CD4-positive, CD25-positive, alpha-beta regulatory T cell (primary cell): Measurements from ENCODE around the gene TUBB. TPM values are rescaled to one million over a fixed set of nuclear protein-coding genes. Genes with fewer than 3 reads are reported as not detected.

Experiments used
- ATAC-seq, 2 donors: fragments of 150-1000 bp; cut with Tn5 transposase; one replicate each; pipeline ENCODE4 v1.10.0; 2021; ENCODE audit warnings: low read depth in 2 of 2, moderate number of reproducible peaks in 2 of 2, moderate library complexity in 1 of 2
- DNase-seq, 3 donors: peaks; one replicate each; pipeline versions ENCODE4 v3.0.0 to v3.0.0-alpha.2; 2012 to 2022; ENCODE audit warnings: mixed read lengths in 1 of 3
- H3K27ac ChIP-seq: one replicate; pipeline ENCODE4 v1.7.0; 2013; ENCODE audit warnings: mild to moderate bottlenecking, low read length; ENCODE audit not compliant: insufficient read depth, poor library complexity, severe bottlenecking
- H3K27me3 ChIP-seq: one replicate; pipeline ENCODE4 v1.7.0; 2013; ENCODE audit warnings: low read length; ENCODE audit not compliant: control insufficient read depth, insufficient read depth
- H3K36me3 ChIP-seq: one replicate; pipeline ENCODE4 v1.7.0; 2013; ENCODE audit warnings: mild to moderate bottlenecking, low read length, moderate library complexity; ENCODE audit not compliant: control insufficient read depth, insufficient read depth
- H3K4me1 ChIP-seq: 2 replicates; pipeline ENCODE4 v1.7.0; 2013; ENCODE audit warnings: mild to moderate bottlenecking, low read length; ENCODE audit not compliant: insufficient read depth, control insufficient read depth, poor library complexity, severe bottlenecking
- H3K4me3 ChIP-seq: one replicate; pipeline ENCODE4 v1.7.0; 2013; ENCODE audit warnings: low read depth, mild to moderate bottlenecking, low read length, moderate library complexity
- H3K9me3 ChIP-seq, 2 experiments: 1 replicate in 1 of 2; 2 replicates in 1 of 2; pipeline ENCODE4 v1.7.0; 2013; ENCODE audit warnings: low read length in 2 of 2, mild to moderate bottlenecking in 1 of 2, moderate library complexity in 1 of 2; ENCODE audit not compliant: control insufficient read depth in 2 of 2
- H3K27ac Mint-ChIP-seq, 3 donors: one replicate each; pipeline ENCODE4 v1.8.0; 2020 to 2022; ENCODE audit warnings: mild to moderate bottlenecking in 3 of 3, mixed read lengths in 3 of 3, moderate library complexity in 2 of 3
- H3K27me3 Mint-ChIP-seq: one replicate; pipeline ENCODE4 v1.8.0; 2022; ENCODE audit warnings: mild to moderate bottlenecking, mixed read lengths
- H3K36me3 Mint-ChIP-seq: one replicate; pipeline ENCODE4 v1.8.0; 2020; ENCODE audit warnings: mixed read lengths
- H3K4me1 Mint-ChIP-seq, 4 donors: one replicate each; pipeline ENCODE4 v1.8.0; 2020 to 2022; ENCODE audit warnings: mixed read lengths in 4 of 4, mild to moderate bottlenecking in 1 of 4
- H3K4me3 Mint-ChIP-seq, 4 donors: one replicate each; pipeline ENCODE4 v1.8.0; 2020 to 2022; ENCODE audit warnings: mild to moderate bottlenecking in 4 of 4, mixed read lengths in 4 of 4, moderate library complexity in 3 of 4
- H3K9me3 Mint-ChIP-seq, 7 donors: one replicate each; pipeline ENCODE4 v1.8.0; 2020 to 2022; ENCODE audit warnings: mixed read lengths in 7 of 7, mild to moderate bottlenecking in 3 of 7, moderate library complexity in 2 of 7
- polyA plus RNA-seq, 4 donors: library from polyadenylated mRNA; unstranded; fragments of 300-500 nt; fragmentation: Illumina TruSeq; gene quantifications; one replicate each; pipeline ENCODE4 v1.2.3, GENCODE V29; 2021
- total RNA-seq: library from RNA; stranded (reverse); gene quantifications from one replicate; pipeline ENCODE4 v1.2.3, GENCODE V29; 2022

The TUBB gene
- total and polyA plus RNA-seq, 5 donors from 2014 or later, result 119 to 158 (median 134) TPM

DNA sequence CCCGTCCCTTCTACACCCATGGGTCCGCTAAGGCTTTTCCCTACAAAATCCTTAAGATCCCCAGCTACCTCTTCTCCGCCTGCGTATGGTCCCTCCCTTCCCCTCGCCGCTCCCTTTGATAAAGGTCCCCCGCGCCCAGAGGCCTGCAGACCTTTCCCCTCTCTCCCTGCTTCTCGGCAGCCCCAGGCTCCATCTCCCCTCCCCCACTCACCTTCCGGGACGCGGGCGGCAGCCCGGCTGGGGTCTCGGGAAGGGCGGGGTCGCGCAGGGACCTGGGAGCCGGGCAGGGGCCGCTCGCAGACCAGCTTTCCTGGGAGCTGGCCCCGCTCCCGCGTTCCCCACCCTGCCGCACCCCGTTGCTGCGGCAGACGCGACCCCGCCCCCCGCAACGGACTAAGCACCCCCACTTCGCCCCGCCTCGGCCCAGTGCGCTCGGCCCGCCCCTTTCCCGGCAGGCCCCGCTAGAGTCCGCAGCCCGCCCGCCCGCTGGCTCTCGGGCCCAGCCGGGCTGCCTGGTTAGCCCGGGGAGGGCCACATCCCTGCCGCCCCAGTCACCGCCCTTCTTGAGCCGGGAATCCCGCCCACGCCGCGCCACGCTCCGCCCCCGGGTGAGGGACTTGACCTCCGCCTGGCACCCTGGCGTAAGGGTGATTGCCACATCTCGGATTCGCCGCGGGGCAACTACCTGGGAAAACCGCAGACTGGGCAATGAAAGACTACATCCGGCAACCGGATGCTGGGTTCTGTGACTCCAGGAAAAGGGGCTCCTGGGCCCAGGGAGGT is 22.4 kb downstream of the TUBB start, which contains the start of gene FLOT1:
Gene FLOT1 (minus strand): TSS at position 372 of the 783 bp plus-strand sequence. CDS start 498 bp downstream, outside the sequence.
- Mint-ChIP-seq H3K9me3 (peaks cover 0 to 2% (median 0%) of the 10 kb centered on the region in 7 donors), H3K4me1 (peaks cover 3 to 76% (median 48%) of the 10 kb centered on the region in 4 donors), H3K27ac (peak within 1 kb of the TSS; percentile 90 to 94 (median 93)), H3K36me3 (peaks cover 19% of the 10 kb centered on the region), H3K4me3 (peak within 1 kb of the TSS; percentile 91 to 98 (median 96)), H3K27me3 (peaks cover 7% of the 10 kb centered on the region)
- Histone ChIP-seq H3K4me1 (peaks cover 45% of the 10 kb centered on the region), H3K27ac (peak within 1 kb of the TSS; percentile 59), H3K36me3 (no peaks in the 10 kb centered on the region), H3K27me3 (no peaks in the 10 kb centered on the region), H3K9me3 (no peaks in the 10 kb centered on the region), H3K4me3 (peak within 1 kb of the TSS; percentile 80)
- ATAC-seq (peak; percentile 57), DNase-seq (peak; percentile 52 to 90 (median 77))

GRCh38 chr6:30743099-30744053 is 23.2 kb downstream of the TUBB start:
- Mint-ChIP-seq H3K27ac (peak overlapping the region; percentile 90 to 94 (median 93)), H3K36me3 (peaks cover 16% of the 10 kb centered on the region), H3K4me1 (peaks cover 0 to 70% (median 45%) of the 10 kb centered on the region in 4 donors), H3K9me3 (peaks cover 0 to 2% (median 0%) of the 10 kb centered on the region in 7 donors), H3K4me3 (peak overlapping the region; percentile 91 to 98 (median 96)), H3K27me3 (peaks cover 7% of the 10 kb centered on the region)
- no peaks in the 10 kb centered on the region for H3K9me3 ChIP-seq
- ATAC-seq, result peak; percentile 24 to 38
- peak; percentile 23 to 50 (median 34) for DNase-seq
- peak overlapping the region; percentile 80 for H3K4me3 ChIP-seq
- peaks cover 36% of the 10 kb centered on the region for H3K4me1 ChIP-seq
- no peaks in the 10 kb centered on the region for H3K36me3 ChIP-seq
- peak overlapping the region; percentile 59 for H3K27ac ChIP-seq
- H3K27me3 ChIP-seq, result no peaks in the 10 kb centered on the region

- no peaks in the 10 kb centered on the region for H3K36me3 ChIP-seq
- peak within 1 kb of the TSS; percentile 59 for H3K27ac ChIP-seq
- DNase-seq (peak; percentile 61 to 68 (median 63)), ATAC-seq (peak; percentile 55 to 62)
- H3K27ac Mint-ChIP-seq, result peak within 1 kb of the TSS; percentile 92 to 94 (median 93)
- H3K27me3 Mint-ChIP-seq, result peaks cover 7% of the 10 kb centered on the region
- H3K27me3 ChIP-seq, result no peaks in the 10 kb centered on the region
- H3K4me3 ChIP-seq, result peak within 1 kb of the TSS; percentile 80
- peaks cover 7% of the 10 kb centered on the region for H3K36me3 Mint-ChIP-seq
- peaks cover 0 to 2% (median 0%) of the 10 kb centered on the region in 7 donors for H3K9me3 Mint-ChIP-seq
- H3K4me1 Mint-ChIP-seq, result peaks cover 0 to 63% (median 41%) of the 10 kb centered on the region in 4 donors
- peaks cover 33% of the 10 kb centered on the region for H3K4me1 ChIP-seq
- H3K9me3 ChIP-seq, result no peaks in the 10 kb centered on the region
- peak within 1 kb of the TSS; percentile 91 to 98 (median 96) for H3K4me3 Mint-ChIP-seq
Measured at GRCh38 chr6:30744054-30744805, 24.1 kb downstream of the TUBB start, which contains the start of gene IER3. IER3 (minus strand) TSS chr6:30744547; CDS start chr6:30744518, 29 bp downstream.

GRCh38 chr6:30747300-30747687 is 27.1 kb downstream of the TUBB start:
- Mint-ChIP-seq H3K27ac (peak overlapping the region in 1 of 3 donors; percentile 53), H3K27me3 (peaks cover 7% of the 10 kb centered on the region), H3K36me3 (no peaks in the 10 kb centered on the region), H3K4me1 (peaks cover 0 to 33% (median 21%) of the 10 kb centered on the region in 4 donors), H3K9me3 (peaks cover 0 to 2% (median 0%) of the 10 kb centered on the region in 7 donors), H3K4me3 (no peak overlapping the region)
- no peaks in the 10 kb centered on the region for H3K9me3 ChIP-seq
- H3K36me3 ChIP-seq, result no peaks in the 10 kb centered on the region
- no peak overlapping the region for H3K4me3 ChIP-seq
- no peak for ATAC-seq
- DNase-seq, result no peak
- no peaks in the 10 kb centered on the region for H3K27me3 ChIP-seq
- no peak overlapping the region for H3K27ac ChIP-seq
- peaks cover 21% of the 10 kb centered on the region for H3K4me1 ChIP-seq

DNA sequence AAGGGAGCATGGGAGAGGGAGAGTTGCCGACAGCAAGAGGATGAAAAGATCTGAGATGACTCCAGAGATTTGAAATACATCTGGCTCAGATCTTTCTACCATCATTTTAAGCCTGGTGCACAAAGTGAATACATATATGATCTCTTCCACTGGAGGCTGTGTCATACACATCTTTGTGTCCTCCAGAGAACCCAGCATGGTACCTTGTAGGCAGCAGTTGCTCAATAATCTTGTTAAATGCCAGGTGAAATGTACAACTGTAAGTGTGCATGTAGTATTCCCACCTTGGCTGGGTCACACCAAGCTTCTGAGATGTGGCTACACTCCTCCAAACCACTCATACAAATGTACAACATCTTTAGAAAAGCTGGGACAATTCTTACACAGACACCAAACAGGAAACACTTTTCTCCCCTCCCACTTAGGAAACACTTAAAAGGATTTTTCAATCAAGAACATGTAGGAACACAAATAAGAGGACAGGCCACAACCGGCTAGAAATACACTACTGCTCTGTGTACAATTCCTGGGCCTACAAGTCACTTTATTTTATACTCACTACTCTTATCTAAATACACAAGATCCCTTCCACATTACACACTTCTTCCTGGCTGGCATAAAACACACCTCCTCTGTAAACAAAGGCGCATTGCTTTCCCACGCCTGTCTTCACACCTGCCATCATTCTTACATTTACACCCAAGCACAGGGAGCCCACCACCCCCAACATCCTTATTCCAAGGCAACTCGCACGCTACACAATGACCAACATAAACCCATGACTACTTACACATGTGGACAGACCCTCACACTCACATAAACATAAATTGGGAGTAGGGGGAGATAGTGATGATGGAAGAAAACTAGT is 28.0 kb downstream of the TUBB start:
- Histone ChIP-seq H3K9me3 (no peaks in the 10 kb centered on the region), H3K36me3 (no peaks in the 10 kb centered on the region), H3K27me3 (no peaks in the 10 kb centered on the region), H3K4me1 (peaks cover 14% of the 10 kb centered on the region), H3K4me3 (no peak overlapping the region), H3K27ac (no peak overlapping the region)
- ATAC-seq, result no peak
- Mint-ChIP-seq H3K27ac (peak overlapping the region in 1 of 3 donors; percentile 53), H3K4me1 (peaks cover 0 to 28% (median 19%) of the 10 kb centered on the region in 4 donors), H3K36me3 (no peaks in the 10 kb centered on the region), H3K9me3 (peaks cover 0 to 2% (median 0%) of the 10 kb centered on the region in 7 donors), H3K4me3 (peak overlapping the region in 1 of 4 donors; percentile 8), H3K27me3 (peaks cover 7% of the 10 kb centered on the region)
- DNase-seq, result no peak

DNA sequence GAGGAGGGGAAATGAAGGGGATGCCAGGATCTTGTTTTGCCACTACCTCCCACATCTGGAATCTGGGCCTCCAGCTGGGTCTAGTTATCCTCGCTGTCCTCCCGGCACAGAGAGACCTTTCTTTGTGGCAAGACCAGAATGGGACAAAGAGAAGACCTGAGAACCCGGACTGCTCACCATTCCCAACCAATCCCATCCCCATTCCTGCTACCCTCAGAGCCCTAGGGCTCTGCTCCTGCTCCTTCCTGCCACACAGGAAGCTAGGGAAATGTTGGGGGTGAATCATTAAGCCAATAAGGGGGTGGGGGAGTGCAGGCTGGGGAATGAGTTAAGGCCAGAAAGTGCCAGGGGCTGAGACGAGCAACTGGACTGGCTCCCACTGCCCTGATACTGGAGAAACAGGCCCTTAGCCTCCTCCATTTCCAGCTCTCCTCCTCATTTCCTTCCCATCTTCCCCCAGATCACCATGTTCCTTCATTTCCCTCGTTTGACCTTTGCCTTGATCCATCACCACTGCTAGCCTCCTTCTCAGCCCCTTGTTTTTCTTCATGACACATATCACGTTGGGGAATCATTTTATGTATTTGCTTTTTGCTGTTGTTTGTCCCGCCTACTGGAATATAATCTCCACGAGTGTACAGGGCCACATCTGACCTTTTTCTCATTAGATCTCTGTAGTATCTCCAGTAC is 28.8 kb downstream of the TUBB start:
- no peaks in the 10 kb centered on the region for H3K27me3 Mint-ChIP-seq
- ATAC-seq, result no peak

More for the DNA sequence above, 28.8 kb downstream of the TUBB start:
- peaks cover 5% of the 10 kb centered on the region for H3K4me1 ChIP-seq
- no peak overlapping the region for H3K4me3 ChIP-seq
- no peaks in the 10 kb centered on the region for H3K36me3 ChIP-seq
- no peak overlapping the region for H3K4me3 Mint-ChIP-seq
- no peak for DNase-seq
- no peaks in the 10 kb centered on the region for H3K9me3 Mint-ChIP-seq
- peak overlapping the region in 1 of 3 donors; percentile 50 for H3K27ac Mint-ChIP-seq
- no peaks in the 10 kb centered on the region for H3K36me3 Mint-ChIP-seq
- no peaks in the 10 kb centered on the region for H3K27me3 ChIP-seq
- H3K4me1 Mint-ChIP-seq, result peaks cover 0 to 19% (median 11%) of the 10 kb centered on the region in 4 donors
- H3K27ac ChIP-seq, result no peak overlapping the region
- H3K9me3 ChIP-seq, result no peaks in the 10 kb centered on the region
